Pancreas (tissue), 10 donors: ENCODE results near the gene CNGA3. TPM values are rescaled to one million over a fixed set of nuclear protein-coding genes. Genes with fewer than 3 reads are reported as not detected.
A peak's percentile ranks its signal among the peaks of the same experiment; 100 is the strongest.

Experiments used
- ATAC-seq, 4 donors: fragments of 200-7000 bp; cut with Tn5 transposase; one replicate each; pipeline versions ENCODE4 v1.8.0 to v1.9.1; 2020; ENCODE audit warnings: mild to moderate bottlenecking in 4 of 4, moderate library complexity in 4 of 4
- DNase-seq, 6 donors: peaks; one replicate each; pipeline ENCODE4 v3.0.0-alpha.2; 2020
- FAIRE-seq: peaks from 2 replicates; lab custom pipeline; 2012; peaks lifted over from hg19 to GRCh38; lab: Jason Lieb, UNC
- H3K27ac ChIP-seq, 4 donors: fragments of 200-600 bp; sonication (generic); 1 replicate in 3 of 4; 2 replicates in 1 of 4; pipeline versions ENCODE4 v1.5.0 to v1.8.0; 2020
- H3K27me3 ChIP-seq, 4 donors: fragments of 200-600 bp; one replicate each; pipeline ENCODE4 v1.8.0; 2021
- H3K36me3 ChIP-seq, 3 donors: fragments of 200-600 bp; sonication (generic) in 1 of 3; one replicate each; pipeline versions ENCODE4 v1.5.0 to v1.8.0; 2020 to 2021
- H3K4me1 ChIP-seq, 3 donors: fragments of 200-600 bp; one replicate each; pipeline ENCODE4 v1.8.0; 2021
- H3K4me3 ChIP-seq, 4 donors: fragments of 200-600 bp; sonication (generic) in 2 of 4; one replicate each; pipeline versions ENCODE4 v1.5.0 to v1.8.0; 2020 to 2021
- H3K9me3 ChIP-seq, 4 donors: fragments of 200-600 bp; one replicate each; pipeline ENCODE4 v1.8.0; 2021
- WGBS, 2 donors: extraction: QIAGEN DNeasy Blood & Tissue Kit; methylation state at CpG; one replicate each; pipeline ENCODE4 v1.1.7; 2013; 5-methylcytosine and 5-hydroxymethylcytosine counted together
- intact Hi-C, 3 donors: fragments of 100-400 bp; cut with DNase I; formaldehyde crosslinking; loops; one replicate each; pipeline versions ENCODE4 v1.11.1 to v1.14.2; 2022
- polyA plus RNA-seq, 2 donors: library from polyadenylated mRNA; stranded (reverse); fragments of 200-250 nt; gene quantifications; one replicate each; pipeline ENCODE4 v1.2.3, GENCODE V29; 2013
- total RNA-seq, 6 donors: library from RNA; stranded (reverse); fragmentation: NEBNext Ultra II Directional in 4 of 6; extraction: Animal tissue kit (Norgen Biotek cat#: 25700) in 4 of 6; gene quantifications; one replicate each; pipeline versions ENCODE4 v1.2.1 to v1.2.4, GENCODE V29; 2021 to 2023
- TF ChIP-seq, protein P1 (sequence below), 4 donors: fragments of 200-600 bp; sonication (generic) in 3 of 4; IDR thresholded peaks; one replicate each; pipeline versions ENCODE4 v1.5.0 to v1.8.0; 2021; ENCODE audit warnings: antibody characterized with exemption in 4 of 4
- donor health status: healthy with polysubstance abuse.
- donor health status: DM: no; HTN: no; CAD: no; lungs with moderate emphysema.
- donor health status: DM: no; HTN: no; CAD: no.
- donor health status: control.
- donor health status: control.
- donor health status: Bipolar disorder and iron deficiency.
- donor health status: DM: yes; HTN: yes; CAD: no.
- donor health status: DM: no; HTN: no; CAD: no.
- donor health status: DM: no; HTN: no; CAD: no.
- donor health status: DM: yes; HTN: yes; CAD: no.

Gene CNGA3
- total and polyA plus RNA-seq, 8 donors: 0.09 to 1.5 (median 0.28) TPM

DNA sequence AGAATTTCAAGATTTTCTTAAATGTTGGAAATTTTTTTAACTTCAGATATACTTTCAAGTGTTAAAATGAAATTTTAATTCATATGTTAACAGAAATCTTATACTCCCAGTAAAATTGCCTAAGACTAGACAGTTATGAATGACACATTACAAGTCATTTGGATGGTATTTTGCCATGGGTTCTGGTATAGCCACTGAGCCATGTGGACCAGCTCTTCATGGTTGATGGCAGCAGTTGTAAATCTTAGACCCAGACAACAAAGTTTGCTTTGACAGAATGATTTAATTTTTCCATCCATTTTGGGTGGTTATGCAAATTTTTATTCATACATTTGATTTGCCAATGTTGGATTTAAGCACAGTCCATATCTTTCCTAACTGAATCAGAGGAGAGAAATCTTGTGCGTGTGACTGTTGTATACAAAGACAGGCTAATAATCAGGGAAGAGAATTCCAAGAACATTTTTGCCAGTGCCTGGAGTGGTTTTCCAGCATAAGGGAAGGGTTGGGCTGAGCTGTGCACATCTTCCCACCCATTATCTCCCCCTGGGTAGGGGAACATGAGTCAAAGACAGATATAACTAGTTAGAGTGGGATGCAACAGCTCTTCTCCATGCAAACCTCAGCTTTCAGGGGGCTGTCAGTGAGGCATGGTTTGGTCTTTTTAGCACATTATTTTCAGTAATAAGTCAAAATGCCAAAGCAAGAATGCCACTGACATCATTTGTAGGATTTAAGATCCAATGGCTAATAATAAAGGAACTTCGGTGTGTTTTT lies 70.3 kb downstream of the CNGA3 start:
- Histone ChIP-seq H3K27ac (no peak overlapping the region), H3K36me3 (no peaks in the 10 kb centered on the region), H3K27me3 (no peaks in the 10 kb centered on the region), H3K4me1 (no peaks in the 10 kb centered on the region), H3K4me3 (no peak overlapping the region), H3K9me3 (no peaks in the 10 kb centered on the region)
- intact Hi-C loops: no loop called here
- WGBS, 2 donors: 87 to 91% methylated on average over 2 of the region's 2 CpGs
- TF ChIP-seq, protein P1, sequence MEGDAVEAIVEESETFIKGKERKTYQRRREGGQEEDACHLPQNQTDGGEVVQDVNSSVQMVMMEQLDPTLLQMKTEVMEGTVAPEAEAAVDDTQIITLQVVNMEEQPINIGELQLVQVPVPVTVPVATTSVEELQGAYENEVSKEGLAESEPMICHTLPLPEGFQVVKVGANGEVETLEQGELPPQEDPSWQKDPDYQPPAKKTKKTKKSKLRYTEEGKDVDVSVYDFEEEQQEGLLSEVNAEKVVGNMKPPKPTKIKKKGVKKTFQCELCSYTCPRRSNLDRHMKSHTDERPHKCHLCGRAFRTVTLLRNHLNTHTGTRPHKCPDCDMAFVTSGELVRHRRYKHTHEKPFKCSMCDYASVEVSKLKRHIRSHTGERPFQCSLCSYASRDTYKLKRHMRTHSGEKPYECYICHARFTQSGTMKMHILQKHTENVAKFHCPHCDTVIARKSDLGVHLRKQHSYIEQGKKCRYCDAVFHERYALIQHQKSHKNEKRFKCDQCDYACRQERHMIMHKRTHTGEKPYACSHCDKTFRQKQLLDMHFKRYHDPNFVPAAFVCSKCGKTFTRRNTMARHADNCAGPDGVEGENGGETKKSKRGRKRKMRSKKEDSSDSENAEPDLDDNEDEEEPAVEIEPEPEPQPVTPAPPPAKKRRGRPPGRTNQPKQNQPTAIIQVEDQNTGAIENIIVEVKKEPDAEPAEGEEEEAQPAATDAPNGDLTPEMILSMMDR (IDR thresholded peaks at IDR 0.05): no peak
- no peak for DNase-seq
- no peak for ATAC-seq
- no peak for FAIRE-seq

- ATAC-seq (no peak), FAIRE-seq (no peak), DNase-seq (no peak)
- no peaks in the 10 kb centered on the region for H3K27me3 ChIP-seq
- TF ChIP-seq, protein P1 (IDR thresholded peaks at IDR 0.05): no peak
- H3K4me3 ChIP-seq: no peak overlapping the region
- H3K36me3 ChIP-seq: no peaks in the 10 kb centered on the region
- 55 to 73% methylated on average over 2 of the region's 2 CpGs for WGBS, 2 donors
- no peak overlapping the region for H3K27ac ChIP-seq
- no peaks in the 10 kb centered on the region for H3K4me1 ChIP-seq
- intact Hi-C loops: no loop called here
- H3K9me3 ChIP-seq: no peaks in the 10 kb centered on the region
Observed at GRCh38 chr2:98419544-98419943, 73.3 kb downstream of the CNGA3 start.

- peak in 1 of 4 donors; percentile 28 for ATAC-seq
- no peak for FAIRE-seq
- 57 to 65% methylated on average over 6 of the region's 6 CpGs for WGBS, 2 donors
- intact Hi-C loops: no loop called here
- H3K27ac ChIP-seq: no peak overlapping the region
- no peak for DNase-seq
- H3K9me3 ChIP-seq: no peaks in the 10 kb centered on the region
- no peaks in the 10 kb centered on the region for H3K4me1 ChIP-seq
- H3K27me3 ChIP-seq: no peaks in the 10 kb centered on the region
- no peak overlapping the region for H3K4me3 ChIP-seq
- TF ChIP-seq, protein P1 (IDR thresholded peaks at IDR 0.05): no peak
- no peaks in the 10 kb centered on the region for H3K36me3 ChIP-seq
Observed at GRCh38 chr2:98419977-98420725, 73.9 kb downstream of the CNGA3 start.

DNA sequence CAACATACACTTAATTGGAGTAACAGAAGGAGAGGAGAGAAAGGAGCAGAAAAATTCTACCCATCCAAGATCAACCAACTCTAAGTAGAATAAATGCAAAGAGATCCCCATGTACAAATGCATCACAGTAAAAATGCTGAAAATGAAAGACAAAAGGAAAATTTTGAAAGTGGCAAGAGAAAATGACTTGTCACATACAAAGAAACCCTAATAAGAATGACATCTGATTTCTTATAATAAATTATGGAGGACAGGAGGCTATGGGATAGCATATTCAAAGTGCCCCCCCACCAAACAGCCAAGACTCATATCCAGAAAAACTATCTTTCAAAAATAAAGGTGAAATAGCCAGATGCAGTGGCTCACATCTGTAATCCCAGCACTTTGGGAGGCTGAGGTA lies 76.2 kb downstream of the CNGA3 start:
- no peak overlapping the region for H3K4me3 ChIP-seq
- no peaks in the 10 kb centered on the region for H3K36me3 ChIP-seq
- H3K4me1 ChIP-seq: no peaks in the 10 kb centered on the region
- H3K27ac ChIP-seq: no peak overlapping the region
- TF ChIP-seq, protein P1 (IDR thresholded peaks at IDR 0.05): no peak
- H3K9me3 ChIP-seq: no peaks in the 10 kb centered on the region
- intact Hi-C loops: no loop called here
- ATAC-seq (no peak), FAIRE-seq (no peak), DNase-seq (no peak)
- no peaks in the 10 kb centered on the region for H3K27me3 ChIP-seq

DNA sequence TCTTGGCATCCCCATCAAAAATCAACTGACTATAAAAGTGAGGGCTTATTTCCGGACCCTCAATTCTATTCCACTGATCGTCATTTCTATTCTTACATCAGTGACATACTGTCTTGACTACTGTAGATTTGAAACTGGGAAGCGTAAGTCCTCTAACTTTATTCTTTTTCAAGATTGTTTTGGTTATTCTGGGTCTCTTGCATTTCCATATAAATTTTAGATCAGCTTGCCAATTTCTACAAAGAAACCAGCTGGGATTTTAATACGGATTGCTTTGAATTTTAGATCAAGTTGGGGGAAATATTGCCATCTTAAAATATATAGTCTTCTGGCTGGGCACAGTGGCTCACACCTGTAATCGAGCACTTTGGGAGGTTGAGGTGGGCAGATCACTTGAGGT lies 80.5 kb downstream of the CNGA3 start:
- H3K27me3 ChIP-seq: no peaks in the 10 kb centered on the region
- no peaks in the 10 kb centered on the region for H3K4me1 ChIP-seq
- H3K27ac ChIP-seq: no peak overlapping the region
- TF ChIP-seq, protein P1 (IDR thresholded peaks at IDR 0.05): no peak
- no peak for DNase-seq
- intact Hi-C loops: no loop called here
- H3K36me3 ChIP-seq: no peaks in the 10 kb centered on the region
- no peak overlapping the region for H3K4me3 ChIP-seq
- FAIRE-seq: no peak
- H3K9me3 ChIP-seq: no peaks in the 10 kb centered on the region
- 82 to 87% methylated on average over 5 of the region's 5 CpGs for WGBS, 2 donors
- no peak for ATAC-seq
